CMK (cell line): ENCODE results near the gene PCBP4.

Experiments used
- DNase-seq: peaks from one replicate; pipeline ENCODE4 v3.0.0-alpha.2; 2010; ENCODE audit warnings: low read depth

The PCBP4 gene

GRCh38 chr3:51971350-51971749 lies 4.1 kb upstream of the PCBP4 start:
- DNase-seq, result no peak

- DNase-seq, result no peak
Observed at GRCh38 chr3:51970606-51971300, 3.5 kb upstream of the PCBP4 start.

- no peak for DNase-seq
Observed at GRCh38 chr3:51969841-51970240, 2.6 kb upstream of the PCBP4 start.

GRCh38 chr3:51968883-51969678 lies 1.8 kb upstream of the PCBP4 start:
- no peak for DNase-seq

GRCh38 chr3:51968170-51968775 lies 1.0 kb upstream of the PCBP4 start:
- no peak for DNase-seq

GRCh38 chr3:51966922-51967383 lies 301 bp downstream of the PCBP4 start:
- DNase-seq, result no peak

GRCh38 chr3:51966486-51966885 lies 768 bp downstream of the PCBP4 start:
- no peak for DNase-seq

GRCh38 chr3:51966016-51966415 lies 1.2 kb downstream of the PCBP4 start:
- no peak for DNase-seq

- DNase-seq, result no peak
Observed at GRCh38 chr3:51964521-51964920, 2.7 kb downstream of the PCBP4 start.

- DNase-seq, result no peak
Observed at GRCh38 chr3:51963951-51964451, 3.3 kb downstream of the PCBP4 start.

GRCh38 chr3:51962854-51963530 lies 4.3 kb downstream of the PCBP4 start:
- DNase-seq, result no peak

- DNase-seq, result no peak
Observed at GRCh38 chr3:51961602-51962569, 5.4 kb downstream of the PCBP4 start.

GRCh38 chr3:51961011-51961410 lies 6.2 kb downstream of the PCBP4 start:
- DNase-seq, result no peak

- no peak for DNase-seq
Observed at GRCh38 chr3:51960386-51960785, 6.9 kb downstream of the PCBP4 start.

- DNase-seq, result no peak
Observed at GRCh38 chr3:51959651-51960050, 7.6 kb downstream of the PCBP4 start.

GRCh38 chr3:51958603-51959521 lies 8.4 kb downstream of the PCBP4 start:
- DNase-seq, result no peak

- DNase-seq, result no peak
Observed at GRCh38 chr3:51957520-51958205, 9.6 kb downstream of the PCBP4 start.

- DNase-seq, result no peak
Observed at GRCh38 chr3:51955893-51956770, 11.1 kb downstream of the PCBP4 start.
